GM21390 (cell line): Measurements from ENCODE around the gene CHCHD1.
"Not testable (repeated sequence)": the region's sequence is repeated elsewhere in the genome, so short reads cannot be mapped to it uniquely, and the experiment has no call there.

Source experiments
- ATAC-seq: cut with Tn5 transposase; IDR thresholded peaks from one replicate; pipeline ENCODE4 v1.9.1; 2021; ENCODE audit not compliant: unreplicated experiment

CHCHD1 gene

GRCh38 chr10:73790886-73791625, 9.2 kb downstream of the CHCHD1 start:
- no peak for ATAC-seq

GRCh38 chr10:73791871-73792400, 10.1 kb downstream of the CHCHD1 start:
- ATAC-seq = no peak

GRCh38 chr10:73793456-73793855, 11.6 kb downstream of the CHCHD1 start:
- ATAC-seq = no peak

- not testable (repeated sequence) for ATAC-seq
These were observed 13.6 kb downstream of the CHCHD1 start for GRCh38 chr10:73795491-73795890.

- not testable (repeated sequence) for ATAC-seq
These were observed 14.2 kb downstream of the CHCHD1 start for GRCh38 chr10:73796035-73796434.

- ATAC-seq = no peak
These were observed 14.9 kb downstream of the CHCHD1 start for GRCh38 chr10:73796766-73797165.

- no peak for ATAC-seq
These were observed 15.6 kb downstream of the CHCHD1 start for GRCh38 chr10:73797324-73798025.

GRCh38 chr10:73798087-73798486, 16.2 kb downstream of the CHCHD1 start:
- ATAC-seq = no peak

GRCh38 chr10:73798927-73799560, 17.2 kb downstream of the CHCHD1 start:
- ATAC-seq = no peak

- ATAC-seq = no peak
These were observed 18.2 kb downstream of the CHCHD1 start for GRCh38 chr10:73799899-73800559.

- ATAC-seq = no peak
These were observed 18.9 kb downstream of the CHCHD1 start for GRCh38 chr10:73800560-73801252.

- no peak for ATAC-seq
These were observed 19.4 kb downstream of the CHCHD1 start for GRCh38 chr10:73801253-73801590.

GRCh38 chr10:73802276-73802991, 20.6 kb downstream of the CHCHD1 start:
- no peak for ATAC-seq

- ATAC-seq = peak; percentile 75
These were observed 21.9 kb downstream of the CHCHD1 start for GRCh38 chr10:73803680-73804286.

GRCh38 chr10:73806176-73806950, 24.5 kb downstream of the CHCHD1 start:
- ATAC-seq = no peak

- ATAC-seq = no peak
These were observed 25.6 kb downstream of the CHCHD1 start for GRCh38 chr10:73807471-73807870.

GRCh38 chr10:73808021-73808815, 26.4 kb downstream of the CHCHD1 start:
- no peak for ATAC-seq
